NCI-H2196 (cell line): ENCODE measurements around the gene SDK2.

ENCODE experiments used
- DNase-seq: peaks from one replicate; lab custom pipeline; 2025; ENCODE audit not compliant: unreplicated experiment; lab: John Stamatoyannopoulos, UW

Gene SDK2

GRCh38 chr17:73591296-73592078 lies 52.8 kb downstream of the SDK2 start:
- no peak for DNase-seq

GRCh38 chr17:73589363-73589980 lies 54.8 kb downstream of the SDK2 start:
- no peak for DNase-seq

GRCh38 chr17:73588891-73589290 lies 55.4 kb downstream of the SDK2 start:
- no peak for DNase-seq

- no peak for DNase-seq
Observed at GRCh38 chr17:73588301-73588846, 55.9 kb downstream of the SDK2 start.

- no peak for DNase-seq
Observed at GRCh38 chr17:73586921-73587602, 57.2 kb downstream of the SDK2 start.

GRCh38 chr17:73586275-73586832 lies 57.9 kb downstream of the SDK2 start:
- DNase-seq: no peak

GRCh38 chr17:73585583-73585982 lies 58.7 kb downstream of the SDK2 start:
- no peak for DNase-seq

- no peak for DNase-seq
Observed at GRCh38 chr17:73584987-73585386, 59.3 kb downstream of the SDK2 start.

GRCh38 chr17:73584049-73584448 lies 60.2 kb downstream of the SDK2 start:
- DNase-seq: no peak

GRCh38 chr17:73582821-73583220 lies 61.4 kb downstream of the SDK2 start:
- DNase-seq: no peak

- no peak for DNase-seq
Observed at GRCh38 chr17:73582359-73582758, 61.9 kb downstream of the SDK2 start.

GRCh38 chr17:73581379-73581778 lies 62.9 kb downstream of the SDK2 start:
- DNase-seq: no peak

- no peak for DNase-seq
Observed at GRCh38 chr17:73580073-73580710, 64.1 kb downstream of the SDK2 start.

GRCh38 chr17:73576556-73577098 lies 67.6 kb downstream of the SDK2 start:
- DNase-seq: no peak

GRCh38 chr17:73575470-73576221 lies 68.6 kb downstream of the SDK2 start:
- DNase-seq: no peak

- DNase-seq: no peak
Observed at GRCh38 chr17:73571511-73572130, 72.6 kb downstream of the SDK2 start.

- no peak for DNase-seq
Observed at GRCh38 chr17:73569762-73570319, 74.4 kb downstream of the SDK2 start.

- no peak for DNase-seq
Observed at GRCh38 chr17:73568934-73569333, 75.3 kb downstream of the SDK2 start.
